ENCODE data around the gene ZNF300.
"Not testable (repeated sequence)": the region's sequence is repeated elsewhere in the genome, so short reads cannot be mapped to it uniquely, and the experiment has no call there.

ZNF300 gene

GRCh38 chr5:150845185-150845859 is 59.5 kb downstream of the ZNF300 start:
- DNase-seq (ENCODE audit: low read depth): not testable (repeated sequence)

Measured in stimulated activated CD8-positive, alpha-beta memory T cell treated with anti-CD3 and anti-CD28 coated beads, Interleukin-12 subunit alpha, Interleukin-12 subunit beta, amount 100 ng/mL, for 4 hours (primary cell).